T47D (cell line): ENCODE measurements around the gene TMEM132A.

ENCODE experiments used
- DNase-seq, 2 experiments: peaks; one replicate each; pipeline versions ENCODE4 v3.0.0 to v3.0.0-alpha.2; 2011 to 2012; ENCODE audit warnings: low read depth in 1 of 2, low spot score in 1 of 2
- JUND ChIP-seq: IDR thresholded peaks from 2 replicates; pipeline ENCODE4 v1.6.1; 2012; ENCODE audit warnings: low read depth
- in situ Hi-C: cut with HindIII; loops from 2 replicates; pipeline ENCODE4 v1.10.0; 2016; ENCODE audit warnings: low sequenced_read_pairs, low pct_unique_long_range_greater_than_20kb

Gene TMEM132A

DNA sequence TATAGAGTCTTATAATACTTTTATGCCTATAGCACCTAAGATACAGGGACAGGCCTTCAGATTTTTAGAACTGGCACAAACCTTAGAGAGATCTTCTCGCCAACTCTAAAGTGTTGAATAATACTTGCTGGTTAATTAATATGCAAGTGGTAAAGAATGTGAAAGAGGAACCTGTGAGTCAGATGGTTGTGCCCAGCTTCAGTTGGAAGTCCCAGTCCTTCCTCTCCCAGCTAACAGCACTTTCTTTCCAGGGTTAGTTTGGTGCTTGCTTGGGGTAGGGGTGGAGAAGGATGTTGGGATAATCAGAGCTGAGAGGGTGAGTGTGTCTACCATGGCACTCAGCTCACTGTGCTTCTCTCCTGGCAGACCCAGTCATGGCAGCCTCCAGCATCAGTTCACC is 4.9 kb upstream of the TMEM132A start:
- TF ChIP-seq JUND: no peak
- in situ Hi-C loops: no loop called here
- no peak for DNase-seq

DNA sequence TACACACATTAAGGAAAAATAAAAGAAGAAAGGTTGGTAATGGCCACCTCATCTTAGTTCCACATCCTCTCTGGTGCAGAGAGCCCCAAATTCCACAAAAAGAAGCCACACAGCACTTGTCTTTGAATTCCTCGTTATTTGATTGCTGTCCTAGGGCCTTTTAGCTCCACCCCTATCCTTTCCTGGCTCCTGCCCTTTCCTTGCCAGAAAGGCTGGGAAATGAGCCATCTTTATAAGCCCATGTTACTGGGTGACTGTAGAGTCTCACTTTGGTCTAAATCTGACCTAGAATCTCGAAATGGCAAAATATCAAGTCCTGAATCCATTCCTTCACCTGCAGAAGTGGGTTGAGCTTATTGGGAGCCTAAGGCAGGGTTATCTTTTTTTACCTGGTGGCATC is 4.3 kb upstream of the TMEM132A start:
- TF ChIP-seq JUND: no peak
- DNase-seq: no peak
- in situ Hi-C loops: no loop called here

GRCh38 chr11:60921259-60921658 is 3.0 kb upstream of the TMEM132A start:
- in situ Hi-C loops: no loop called here
- no peak for TF ChIP-seq JUND
- DNase-seq: no peak

- in situ Hi-C loops: no loop called here
- no peak for DNase-seq
- no peak for TF ChIP-seq JUND
Measured at GRCh38 chr11:60921777-60922335, 2.4 kb upstream of the TMEM132A start.

- in situ Hi-C loops: no loop called here
- no peak for TF ChIP-seq JUND
Measured at GRCh38 chr11:60922906-60923305, 1.4 kb upstream of the TMEM132A start.

DNA sequence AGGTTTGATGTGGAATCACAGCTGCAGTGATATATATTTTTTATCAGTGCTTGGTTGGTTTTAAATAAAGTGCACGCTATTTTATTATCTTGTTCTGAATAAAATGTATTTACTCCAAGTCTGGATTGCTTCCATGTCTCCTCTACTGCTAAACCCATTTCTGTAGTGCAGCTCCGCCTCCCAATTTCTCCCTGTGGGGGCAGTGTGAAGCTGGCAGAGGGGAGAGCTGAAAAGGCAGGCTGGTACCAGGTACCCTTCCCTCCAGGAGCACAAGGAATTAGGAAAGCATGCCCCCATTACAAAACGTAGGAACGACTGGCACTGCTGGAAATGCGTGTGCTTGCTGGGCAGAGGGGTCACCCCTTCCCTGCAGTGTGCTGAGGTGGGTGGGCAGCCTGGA is 934 bp upstream of the TMEM132A start:
- in situ Hi-C loops: no loop called here
- TF ChIP-seq JUND: no peak
- peak in 1 of 2 experiments; percentile 34 for DNase-seq

More at GRCh38 chr11:60922906-60923305, 1.4 kb upstream of the TMEM132A start:
- DNase-seq: no peak

DNA sequence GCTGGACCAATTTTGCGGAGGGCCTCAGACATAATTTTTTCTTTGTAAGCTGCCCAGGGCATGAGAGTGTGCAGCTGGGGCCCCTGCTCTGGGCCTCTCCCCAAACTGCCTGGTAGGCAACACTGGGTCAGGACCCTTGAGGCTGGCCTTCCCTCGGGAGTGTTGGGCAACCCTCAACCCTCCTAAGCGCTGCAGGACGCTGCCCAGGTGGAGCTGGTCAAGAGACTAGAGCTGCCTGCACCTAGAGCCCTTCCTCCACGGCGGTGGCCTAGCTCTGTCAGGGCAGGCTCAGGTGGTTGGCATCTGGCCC is 505 bp upstream of the TMEM132A start:
- peak in 1 of 2 experiments; percentile 56 for DNase-seq
- in situ Hi-C loops: no loop called here
- TF ChIP-seq JUND: no peak

DNA sequence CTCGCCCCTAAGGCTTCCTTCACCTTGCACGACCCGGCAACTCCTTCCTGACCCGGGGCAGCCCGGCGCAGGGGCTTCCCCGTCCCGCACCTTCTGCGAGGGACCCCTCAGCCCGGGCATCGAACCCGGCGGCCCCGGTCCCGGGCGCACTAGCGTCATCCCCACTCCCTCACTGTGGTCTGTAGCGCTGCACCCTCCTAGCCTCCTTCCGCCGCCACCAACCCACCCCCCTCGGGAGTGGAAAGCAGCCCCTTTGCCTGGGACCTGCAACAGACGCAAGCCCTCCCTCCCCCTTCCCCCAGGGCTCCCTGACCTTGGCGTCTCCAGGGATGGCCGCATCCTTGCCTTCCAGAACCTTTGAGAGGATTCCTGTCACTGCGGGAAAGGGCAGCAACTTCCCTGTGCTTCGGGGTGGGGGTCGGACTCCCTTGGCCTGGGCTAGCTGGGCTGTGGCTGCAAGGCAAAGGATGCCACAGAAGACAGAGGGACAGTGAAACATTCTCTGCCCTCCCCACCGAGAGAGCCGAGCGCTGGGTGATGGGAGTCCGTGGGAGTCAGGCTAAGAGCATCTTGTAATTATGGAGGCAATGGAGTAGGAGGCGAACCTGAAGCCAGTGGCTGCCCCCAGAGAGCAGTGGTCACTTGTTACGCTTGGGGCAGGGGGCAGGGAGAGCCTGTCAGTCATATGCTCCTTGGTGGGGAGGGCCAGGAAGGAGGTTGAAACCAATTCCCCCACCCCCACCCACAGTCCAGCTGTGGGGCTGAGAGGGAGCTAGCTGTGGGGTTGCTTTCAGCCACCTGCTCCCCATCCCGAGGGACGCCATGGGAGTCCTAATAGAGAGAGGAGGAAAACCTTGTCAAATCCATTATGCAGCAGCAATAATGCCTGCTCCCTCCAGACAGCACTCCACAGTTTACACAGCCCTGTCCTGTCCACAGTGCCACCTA is 920 bp downstream of the TMEM132A start:
- in situ Hi-C loops: no loop called here
- DNase-seq: peak in 1 of 2 experiments; percentile 48

GRCh38 chr11:60925868-60926267 is 1.6 kb downstream of the TMEM132A start:
- in situ Hi-C loops: no loop called here

More for the DNA sequence above, 920 bp downstream of the TMEM132A start:
- no peak for TF ChIP-seq JUND

GRCh38 chr11:60926500-60926899 is 2.2 kb downstream of the TMEM132A start:
- DNase-seq: no peak
- no peak for TF ChIP-seq JUND
- in situ Hi-C loops: no loop called here

More at GRCh38 chr11:60925868-60926267, 1.6 kb downstream of the TMEM132A start:
- no peak for TF ChIP-seq JUND
- DNase-seq: peak in 1 of 2 experiments; percentile 52

- TF ChIP-seq JUND: no peak
- no peak for DNase-seq
- in situ Hi-C loops: no loop called here
Measured at GRCh38 chr11:60927061-60927592, 2.9 kb downstream of the TMEM132A start.

DNA sequence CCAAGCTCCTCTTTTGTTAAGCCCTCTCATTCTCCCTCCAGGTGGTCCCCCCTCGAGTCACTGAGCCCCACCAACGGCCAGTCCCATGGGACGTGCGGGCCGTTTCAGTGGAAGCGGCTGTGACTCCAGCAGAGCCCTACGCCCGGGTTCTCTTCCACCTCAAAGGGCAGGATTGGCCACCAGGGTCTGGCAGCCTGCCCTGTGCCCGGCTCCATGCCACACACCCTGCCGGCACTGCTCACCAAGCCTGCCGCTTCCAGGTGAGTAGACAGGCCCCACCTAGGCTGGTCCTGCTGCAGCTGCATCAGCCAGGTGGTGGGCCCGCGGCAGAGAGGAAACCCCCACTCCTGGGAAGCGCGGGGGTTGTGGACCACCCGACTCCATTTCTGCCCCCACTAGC is 3.3 kb downstream of the TMEM132A start:
- TF ChIP-seq JUND: no peak
- no peak for DNase-seq
- in situ Hi-C loops: no loop called here

- in situ Hi-C loops: no loop called here
- no peak for TF ChIP-seq JUND
Measured at GRCh38 chr11:60928563-60929001, 4.3 kb downstream of the TMEM132A start.

DNA sequence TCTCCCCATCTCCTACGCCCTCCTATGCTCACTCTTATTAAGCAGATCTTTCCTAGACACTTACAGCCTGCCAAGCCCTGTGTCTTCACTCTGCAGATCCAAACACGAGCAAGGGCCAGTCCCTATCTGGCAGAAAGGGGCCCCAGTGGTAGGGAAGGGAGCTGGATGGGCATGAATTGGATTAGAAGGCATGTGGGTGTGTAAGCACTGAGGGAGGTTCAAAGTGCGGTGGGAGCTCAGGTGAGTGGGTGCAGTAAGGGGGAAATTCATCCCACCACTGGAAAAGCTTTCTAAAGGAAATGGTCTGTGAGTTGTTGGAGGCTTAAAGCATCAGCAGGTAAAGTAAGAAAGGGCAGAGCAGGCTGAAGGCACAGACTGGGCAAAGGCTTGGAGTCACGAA is 5.5 kb downstream of the TMEM132A start:
- DNase-seq: no peak
- no peak for TF ChIP-seq JUND
- in situ Hi-C loops: no loop called here

More at GRCh38 chr11:60928563-60929001, 4.3 kb downstream of the TMEM132A start:
- no peak for DNase-seq
